HCT116 (cell line): ENCODE measurements around the gene FAM81A. TPM values are rescaled to one million over a fixed set of nuclear protein-coding genes. Genes with fewer than 3 reads are reported as not detected.

Experiments
- ATAC-seq: fragments of 200-7000 bp; cut with Tn5 transposase; 2 replicates; pipeline ENCODE4 v1.9.1; 2020; ENCODE audit warnings: mild to moderate bottlenecking, moderate library complexity
- BruUV-seq: library from RNA; stranded (reverse); fragments of 400-500 nt; replicated peaks from 2 replicates; lab custom pipeline; 2021; lab: Mats Ljungman, UMichigan
- CTCF ChIA-PET: fragments of 300-600 bp; sonication (Branson Sonifier 250); formaldehyde crosslinking; loops from one replicate; lab custom pipeline; 2021; ENCODE audit warnings: antibody characterized with exemption; lab: Charles Lee
- POLR2A ChIA-PET: fragments of 300-600, 350-600 bp; sonication (Branson Sonifier 250); formaldehyde crosslinking; loops from one replicate; lab custom pipeline; 2021; ENCODE audit warnings: antibody characterized with exemption; lab: Charles Lee
- RAD21 ChIA-PET, 2 experiments: fragments of 300-600 bp; sonication (Branson Sonifier 250); formaldehyde crosslinking; loops; one replicate each; lab custom pipeline; 2023; ENCODE audit warnings: low total read pairs in 2 of 2; ENCODE audit not compliant: uncharacterized antibody in 2 of 2, unreplicated experiment in 2 of 2, low non-redundant PET in 1 of 2; lab: Charles Lee
- DNase-seq: peaks from one replicate; pipeline ENCODE4 v3.0.0-alpha.2; 2010; ENCODE audit warnings: low read depth, low spot score
- H2AFZ ChIP-seq: fragments of 200-600 bp; shearing (Covaris generic), sonication (generic); 2 replicates; pipeline ENCODE4 v1.6.1; 2017; ENCODE audit warnings: low read depth, mixed run types, mixed read lengths, antibody characterized with exemption, low read length; ENCODE audit not compliant: poor library complexity, severe bottlenecking
- H3K27ac ChIP-seq: 2 replicates; pipeline ENCODE4 v1.5.1; 2012; ENCODE audit warnings: low read depth, low read length
- H3K27me3 ChIP-seq: fragments of 200-600 bp; sonication (generic); 2 replicates; pipeline ENCODE4 v1.6.1; 2016; ENCODE audit warnings: mixed run types, low read length, mixed read lengths; ENCODE audit not compliant: insufficient read depth
- H3K36me3 ChIP-seq, 2 experiments: fragments of 200-500 bp in 1 of 2; fragments of 200-600 bp in 1 of 2; sonication (Bioruptor generic) in 1 of 2; sonication (generic) in 1 of 2; 2 replicates each; pipeline versions ENCODE4 v1.5.1 to v1.6.1; 2014 to 2016; ENCODE audit warnings: low read length in 2 of 2, inconsistent platforms in 1 of 2, mixed read lengths in 1 of 2, mixed run types in 1 of 2; ENCODE audit not compliant: insufficient read depth in 2 of 2, control insufficient read depth in 1 of 2
- H3K4me1 ChIP-seq, 2 experiments: fragments of 200-600 bp in 1 of 2; sonication (generic) in 1 of 2; 2 replicates each; pipeline versions ENCODE4 v1.5.1 to v1.6.1; 2012 to 2017; ENCODE audit warnings: low read length in 2 of 2, inconsistent platforms in 1 of 2, mild to moderate bottlenecking in 1 of 2, mixed read lengths in 1 of 2, mixed run types in 1 of 2, moderate library complexity in 1 of 2; ENCODE audit not compliant: insufficient read depth in 2 of 2, control insufficient read depth in 1 of 2
- H3K4me2 ChIP-seq: fragments of 200-600 bp; sonication (generic); 2 replicates; pipeline ENCODE4 v1.6.1; 2017; ENCODE audit warnings: mixed run types, low read length, mixed read lengths
- H3K4me3 ChIP-seq, 2 experiments: fragments of 200-600 bp in 1 of 2; sonication (generic) in 1 of 2; replicated peaks in 1 of 2; 2 replicates each; pipeline ENCODE4 v1.5.1; 2011 to 2016; ENCODE audit warnings: low read length in 2 of 2, control low read depth in 1 of 2, low read depth in 1 of 2, mild to moderate bottlenecking in 1 of 2, mixed read lengths in 1 of 2, mixed run types in 1 of 2
- H3K79me2 ChIP-seq: fragments of 200-600 bp; sonication (generic); 2 replicates; pipeline ENCODE4 v1.6.1; 2017; ENCODE audit warnings: mild to moderate bottlenecking, mixed run types, low read length, moderate library complexity, mixed read lengths; ENCODE audit not compliant: insufficient read depth
- H3K9ac ChIP-seq: fragments of 200-600 bp; sonication (generic); 2 replicates; pipeline ENCODE4 v1.6.1; 2016; ENCODE audit warnings: low read length, mixed read lengths
- H3K9me2 ChIP-seq: fragments of 200-600 bp; sonication (generic), shearing (Covaris generic); 2 replicates; pipeline ENCODE4 v1.6.1; 2017; ENCODE audit warnings: mixed run types, mild to moderate bottlenecking, moderate library complexity; ENCODE audit not compliant: insufficient read depth
- H3K9me3 ChIP-seq, 2 experiments: fragments of 200-500 bp in 1 of 2; fragments of 200-600 bp in 1 of 2; sonication (Bioruptor generic) in 1 of 2; sonication (generic) in 1 of 2; 2 replicates each; pipeline ENCODE4 v1.6.1; 2014 to 2017; ENCODE audit warnings: low read length in 2 of 2, mixed read lengths in 2 of 2, inconsistent platforms in 1 of 2, low read depth in 1 of 2, mild to moderate bottlenecking in 1 of 2, mixed run types in 1 of 2, moderate library complexity in 1 of 2; ENCODE audit not compliant: control insufficient read depth in 1 of 2, insufficient read depth in 1 of 2
- H4K20me1 ChIP-seq: fragments of 200-600 bp; sonication (generic), shearing (Covaris generic); 2 replicates; pipeline ENCODE4 v1.6.1; 2017; ENCODE audit warnings: mixed run types, mild to moderate bottlenecking, moderate library complexity; ENCODE audit not compliant: insufficient read depth
- EZH2 ChIP-seq: fragments of 200-600 bp; sonication (generic); IDR thresholded peaks from 2 replicates; pipeline ENCODE4 v1.6.1; 2017; ENCODE audit warnings: antibody characterized with exemption, mixed run types
- FOSL1 ChIP-seq: IDR thresholded peaks from 2 replicates; pipeline ENCODE4 v1.6.1; 2012; ENCODE audit warnings: low read depth
- POLR2AphosphoS5 ChIP-seq: IDR thresholded peaks from 2 replicates; pipeline ENCODE4 v1.6.1; 2011; ENCODE audit warnings: mild to moderate bottlenecking, low read depth, low read length, moderate library complexity
- SIN3A ChIP-seq: IDR thresholded peaks from 2 replicates; pipeline ENCODE4 v1.6.1; 2012; ENCODE audit warnings: low read depth
- SP1 ChIP-seq: IDR thresholded peaks from 2 replicates; pipeline ENCODE4 v1.6.1; 2012; ENCODE audit warnings: low read depth
- SRF ChIP-seq: IDR thresholded peaks from 2 replicates; pipeline ENCODE4 v1.6.1; 2012; ENCODE audit warnings: low read depth
- TCF7L2 ChIP-seq: IDR thresholded peaks from 2 replicates; pipeline ENCODE4 v1.7.0; 2011; ENCODE audit warnings: borderline replicate concordance, inconsistent platforms; ENCODE audit not compliant: insufficient read depth, insufficient read length; ENCODE audit errors: extremely low read depth
- intact Hi-C: fragments of 100-400 bp; cut with micrococcal nuclease; formaldehyde crosslinking; loops from 2 replicates; pipeline ENCODE4 v1.10.0; 2022
- total RNA-seq: library from RNA; stranded (reverse); gene quantifications from one replicate; pipeline ENCODE4 v1.2.1, GENCODE V29; 2021; ENCODE audit not compliant: unreplicated experiment
- TF ChIP-seq, protein P1 (sequence below): IDR thresholded peaks from 2 replicates; pipeline ENCODE4 v1.6.1; 2012
- TF ChIP-seq, protein P2 (sequence below): IDR thresholded peaks from 2 replicates; pipeline ENCODE4 v1.6.1; 2012; ENCODE audit warnings: low read depth

Gene FAM81A
- total RNA-seq, 1 experiment from 2014 or later = 6.6 TPM

DNA sequence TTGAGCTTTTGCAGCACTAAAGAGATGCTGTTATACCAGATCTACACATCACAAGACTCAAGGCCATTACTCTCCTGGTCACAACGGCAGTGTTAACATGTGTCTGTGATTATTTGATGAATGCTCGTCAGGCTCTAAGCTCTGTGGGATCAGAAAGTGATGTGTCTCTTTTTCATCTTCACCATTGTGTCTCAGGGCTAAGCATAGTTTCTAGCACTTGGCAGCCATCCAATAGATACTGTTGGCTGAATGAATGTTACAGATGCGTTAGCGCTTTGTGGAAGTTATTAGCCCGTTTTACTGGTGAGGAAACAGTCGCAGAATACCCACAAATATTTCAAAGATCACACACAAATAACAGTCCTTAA lies 1.2 kb upstream of the FAM81A start:
- POLR2A ChIA-PET = no interaction called here
- no peak overlapping the region for H3K4me3 ChIP-seq
- BruUV-seq = no TSS peak

More for the DNA sequence above, 1.2 kb upstream of the FAM81A start:
- no peaks in the 10 kb centered on the region for H3K9me2 ChIP-seq
- intact Hi-C loops = no loop called here
- H3K79me2 ChIP-seq = no peaks in the 10 kb centered on the region
- RAD21 ChIA-PET = no interaction called here
- TF ChIP-seq POLR2AphosphoS5 (no peak), EZH2 (no peak), TCF7L2 (no peak), FOSL1 (no peak), SRF (no peak), SP1 (no peak), SIN3A (no peak)
- TF ChIP-seq, protein P1, sequence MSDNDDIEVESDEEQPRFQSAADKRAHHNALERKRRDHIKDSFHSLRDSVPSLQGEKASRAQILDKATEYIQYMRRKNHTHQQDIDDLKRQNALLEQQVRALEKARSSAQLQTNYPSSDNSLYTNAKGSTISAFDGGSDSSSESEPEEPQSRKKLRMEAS = no peak
- TF ChIP-seq, protein P2, sequence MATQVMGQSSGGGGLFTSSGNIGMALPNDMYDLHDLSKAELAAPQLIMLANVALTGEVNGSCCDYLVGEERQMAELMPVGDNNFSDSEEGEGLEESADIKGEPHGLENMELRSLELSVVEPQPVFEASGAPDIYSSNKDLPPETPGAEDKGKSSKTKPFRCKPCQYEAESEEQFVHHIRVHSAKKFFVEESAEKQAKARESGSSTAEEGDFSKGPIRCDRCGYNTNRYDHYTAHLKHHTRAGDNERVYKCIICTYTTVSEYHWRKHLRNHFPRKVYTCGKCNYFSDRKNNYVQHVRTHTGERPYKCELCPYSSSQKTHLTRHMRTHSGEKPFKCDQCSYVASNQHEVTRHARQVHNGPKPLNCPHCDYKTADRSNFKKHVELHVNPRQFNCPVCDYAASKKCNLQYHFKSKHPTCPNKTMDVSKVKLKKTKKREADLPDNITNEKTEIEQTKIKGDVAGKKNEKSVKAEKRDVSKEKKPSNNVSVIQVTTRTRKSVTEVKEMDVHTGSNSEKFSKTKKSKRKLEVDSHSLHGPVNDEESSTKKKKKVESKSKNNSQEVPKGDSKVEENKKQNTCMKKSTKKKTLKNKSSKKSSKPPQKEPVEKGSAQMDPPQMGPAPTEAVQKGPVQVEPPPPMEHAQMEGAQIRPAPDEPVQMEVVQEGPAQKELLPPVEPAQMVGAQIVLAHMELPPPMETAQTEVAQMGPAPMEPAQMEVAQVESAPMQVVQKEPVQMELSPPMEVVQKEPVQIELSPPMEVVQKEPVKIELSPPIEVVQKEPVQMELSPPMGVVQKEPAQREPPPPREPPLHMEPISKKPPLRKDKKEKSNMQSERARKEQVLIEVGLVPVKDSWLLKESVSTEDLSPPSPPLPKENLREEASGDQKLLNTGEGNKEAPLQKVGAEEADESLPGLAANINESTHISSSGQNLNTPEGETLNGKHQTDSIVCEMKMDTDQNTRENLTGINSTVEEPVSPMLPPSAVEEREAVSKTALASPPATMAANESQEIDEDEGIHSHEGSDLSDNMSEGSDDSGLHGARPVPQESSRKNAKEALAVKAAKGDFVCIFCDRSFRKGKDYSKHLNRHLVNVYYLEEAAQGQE = no peak
- H3K27ac ChIP-seq = no peak overlapping the region
- no peak for DNase-seq
- no peaks in the 10 kb centered on the region for H3K9me3 ChIP-seq
- no peaks in the 10 kb centered on the region for H4K20me1 ChIP-seq
- no peak for ATAC-seq
- CTCF ChIA-PET = no interaction called here
- no peak overlapping the region for H3K9ac ChIP-seq
- H3K27me3 ChIP-seq = no peaks in the 10 kb centered on the region
- H3K36me3 ChIP-seq = no peaks in the 10 kb centered on the region
- peaks cover 11 to 18% of the 10 kb centered on the region in 2 experiments for H3K4me1 ChIP-seq
- no peak overlapping the region for H3K4me2 ChIP-seq
- no peak overlapping the region for H2AFZ ChIP-seq
